AG09309 (cell line): ENCODE measurements around the gene BCS1L.

Experiments used
- DNase-seq: peaks from one replicate; pipeline ENCODE4 v3.0.0-alpha.2; 2010; ENCODE audit warnings: low read depth
- H3K4me3 ChIP-seq: 2 replicates; pipeline ENCODE4 v1.5.1; 2011; ENCODE audit warnings: mild to moderate bottlenecking, low read depth, low read length, moderate library complexity; ENCODE audit not compliant: control insufficient read depth
- CTCF ChIP-seq: IDR thresholded peaks from 2 replicates; pipeline ENCODE4 v1.5.1; 2011; ENCODE audit warnings: mild to moderate bottlenecking, low read depth, low read length, inconsistent platforms; ENCODE audit not compliant: insufficient read depth, control insufficient read depth; ENCODE audit errors: missing control alignments

Gene BCS1L

GRCh38 chr2:218694405-218695145 lies 35.1 kb downstream of the BCS1L start:
- DNase-seq: no peak

GRCh38 chr2:218698885-218699284 lies 39.4 kb downstream of the BCS1L start:
- no peak for DNase-seq
- TF ChIP-seq CTCF: no peak
- H3K4me3 ChIP-seq: no peak overlapping the region

More at GRCh38 chr2:218694405-218695145, 35.1 kb downstream of the BCS1L start:
- no peak for TF ChIP-seq CTCF
- no peak overlapping the region for H3K4me3 ChIP-seq

- H3K4me3 ChIP-seq: no peak overlapping the region
- DNase-seq: no peak
- TF ChIP-seq CTCF: no peak
Observed at GRCh38 chr2:218701806-218702205, 42.3 kb downstream of the BCS1L start.

- TF ChIP-seq CTCF: no peak
- H3K4me3 ChIP-seq: no peak overlapping the region
- DNase-seq: no peak
Observed at GRCh38 chr2:218703341-218703740, 43.9 kb downstream of the BCS1L start.

- no peak for TF ChIP-seq CTCF
- no peak for DNase-seq
- H3K4me3 ChIP-seq: no peak overlapping the region
Observed at GRCh38 chr2:218708086-218708485, 48.6 kb downstream of the BCS1L start.

- TF ChIP-seq CTCF: no peak
- no peak overlapping the region for H3K4me3 ChIP-seq
- DNase-seq: no peak
Observed at GRCh38 chr2:218709908-218710307, 50.4 kb downstream of the BCS1L start.
